Measurements from ENCODE around the gene ADAMTS6.
A peak's percentile ranks its signal among the peaks of the same experiment; 100 is the strongest.
"Not testable (repeated sequence)": the region's sequence is repeated elsewhere in the genome, so short reads cannot be mapped to it uniquely, and the experiment has no call there.

The ADAMTS6 gene

DNA sequence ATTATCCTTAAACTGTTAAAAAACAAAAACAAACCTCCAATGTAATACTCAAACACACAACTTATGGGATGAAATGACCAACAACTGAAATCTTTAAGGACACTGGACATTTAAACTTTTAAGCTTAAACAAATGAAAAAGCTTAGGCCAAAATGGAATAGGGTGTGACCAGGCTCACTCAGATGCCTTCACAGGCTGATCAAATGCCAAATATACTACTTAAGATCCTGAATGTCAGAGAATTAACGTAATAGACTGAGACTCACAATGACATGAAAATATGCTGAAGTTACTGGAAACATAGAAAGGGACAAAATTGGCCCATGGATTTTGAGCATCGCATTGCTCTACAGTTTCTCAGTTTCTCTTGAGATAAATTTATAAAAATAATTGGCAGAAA, 286.8 kb downstream of the ADAMTS6 start:
- DNase-seq = no peak

DNA sequence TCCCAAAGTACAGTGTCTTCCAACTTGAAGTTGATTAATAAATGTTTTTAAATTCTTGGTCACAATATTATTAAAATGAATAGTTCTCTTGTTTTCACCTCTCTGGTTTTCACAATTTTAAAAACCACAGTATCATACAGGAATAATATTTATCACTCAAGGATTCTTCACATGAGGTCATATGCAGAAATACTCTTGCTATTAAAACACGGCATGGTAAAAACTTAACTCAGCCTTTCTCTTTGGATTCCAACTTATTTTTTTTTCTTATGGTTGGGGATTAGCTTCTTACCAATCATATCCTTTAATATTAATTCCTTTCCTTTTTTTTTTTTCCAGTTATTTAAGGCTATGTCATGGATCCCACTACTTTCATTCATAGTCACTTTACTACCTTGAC, 289.4 kb downstream of the ADAMTS6 start:
- no peak for DNase-seq

DNA sequence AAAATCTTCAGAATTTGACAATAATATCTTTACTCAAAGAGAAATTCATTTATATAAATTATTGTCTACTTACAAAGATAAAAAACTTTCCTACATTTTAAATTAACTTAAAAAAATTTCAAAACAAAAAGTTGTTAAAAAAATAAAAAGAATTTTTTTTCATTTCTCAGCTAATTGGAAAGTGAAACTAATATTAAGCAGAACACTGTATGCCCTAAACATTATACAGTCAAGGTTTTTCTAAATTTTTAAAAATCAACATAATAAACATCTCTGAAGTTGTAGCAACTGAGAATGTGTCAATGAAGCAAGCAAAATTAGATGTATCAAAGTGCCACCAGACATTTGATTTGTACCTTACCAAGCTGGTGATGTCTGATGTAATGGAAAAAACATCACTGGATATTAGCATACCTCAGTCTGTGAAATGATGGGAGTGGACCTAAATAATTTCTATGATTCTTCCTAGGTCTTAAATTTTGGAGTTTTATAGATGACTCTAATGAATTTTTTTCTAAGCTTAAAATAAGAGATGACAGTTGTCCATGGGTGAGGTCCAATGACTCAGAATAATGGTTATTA, 290.1 kb downstream of the ADAMTS6 start:
- no peak for DNase-seq

DNA sequence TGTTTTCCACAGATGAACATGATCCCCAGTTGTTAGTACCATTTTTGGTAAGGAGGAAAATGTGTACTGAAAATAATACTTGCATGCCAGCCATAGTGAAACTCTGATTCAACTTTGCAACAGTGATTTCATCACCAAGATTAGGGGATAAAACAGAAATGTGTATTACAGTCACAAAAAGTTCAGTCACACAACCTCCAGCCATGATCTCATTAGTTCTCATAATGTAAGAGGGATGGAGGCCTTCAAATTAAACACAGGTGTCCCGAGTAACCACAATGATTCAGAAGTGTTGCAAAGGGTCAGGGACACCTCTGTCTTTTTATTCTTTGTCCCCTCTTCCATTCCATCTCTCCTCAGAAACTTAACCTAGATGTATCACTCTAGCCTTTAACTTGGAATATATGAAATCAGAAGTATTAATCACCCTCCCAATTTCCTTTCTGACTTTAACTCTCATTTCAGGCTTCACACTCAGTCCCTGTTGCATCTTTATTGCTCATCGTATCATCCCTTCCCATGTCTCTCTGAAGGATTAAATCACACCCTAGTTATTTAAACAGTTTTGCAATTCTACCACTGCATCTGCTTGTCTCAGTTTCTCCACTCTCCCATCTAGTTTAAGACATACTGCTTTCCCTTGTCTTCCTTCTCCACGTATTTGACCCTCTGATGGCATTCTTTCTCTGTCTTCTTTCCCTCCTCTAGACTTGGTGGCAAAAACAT, 291.2 kb downstream of the ADAMTS6 start:
- DNase-seq = peak; percentile 17

DNA sequence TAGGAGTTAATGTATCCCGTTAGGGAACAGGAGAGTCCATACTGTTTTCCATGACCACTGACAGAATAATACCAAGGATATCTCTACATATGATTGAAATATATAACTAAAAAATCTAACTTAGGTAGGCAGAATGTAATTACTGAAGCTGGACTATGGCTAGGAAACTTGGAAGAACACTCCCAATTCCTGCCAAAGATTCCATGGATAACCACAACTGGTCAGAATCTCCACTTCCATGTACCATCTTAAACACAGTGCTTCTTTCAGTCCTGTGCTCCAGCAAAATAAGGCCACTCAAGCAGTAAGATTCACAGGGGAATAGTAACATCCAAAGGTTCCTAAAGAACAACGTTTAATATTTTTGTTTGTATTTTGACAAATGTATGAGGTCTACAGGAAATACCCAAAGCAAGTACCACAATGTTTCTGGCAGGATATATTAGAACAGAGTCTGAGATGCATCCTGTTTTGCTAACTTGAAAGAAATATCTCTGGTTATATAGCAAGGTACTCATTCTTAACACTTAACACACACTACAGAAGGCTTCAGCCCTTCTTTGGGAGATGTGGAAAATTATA, 295.0 kb downstream of the ADAMTS6 start:
- no peak for DNase-seq

DNA sequence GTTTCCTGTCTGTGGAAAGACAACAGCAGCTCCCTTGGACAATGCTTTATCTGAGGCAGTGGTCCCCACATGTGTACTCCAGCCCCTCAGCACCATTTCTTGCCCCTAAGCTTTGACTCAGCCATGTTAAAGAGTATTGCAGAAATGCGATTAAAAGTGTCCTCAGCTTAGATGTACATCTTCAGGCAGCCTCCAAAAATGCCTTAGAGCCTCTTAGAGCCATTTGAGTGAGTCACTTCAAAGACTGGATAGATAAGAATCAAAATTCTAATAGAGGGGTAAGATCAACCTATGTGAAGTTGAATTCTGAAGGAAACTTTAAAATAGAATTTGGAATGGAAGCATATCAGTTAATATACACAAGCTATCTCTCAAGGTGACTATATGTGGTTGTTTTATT, 296.3 kb downstream of the ADAMTS6 start:
- no peak for DNase-seq

DNA sequence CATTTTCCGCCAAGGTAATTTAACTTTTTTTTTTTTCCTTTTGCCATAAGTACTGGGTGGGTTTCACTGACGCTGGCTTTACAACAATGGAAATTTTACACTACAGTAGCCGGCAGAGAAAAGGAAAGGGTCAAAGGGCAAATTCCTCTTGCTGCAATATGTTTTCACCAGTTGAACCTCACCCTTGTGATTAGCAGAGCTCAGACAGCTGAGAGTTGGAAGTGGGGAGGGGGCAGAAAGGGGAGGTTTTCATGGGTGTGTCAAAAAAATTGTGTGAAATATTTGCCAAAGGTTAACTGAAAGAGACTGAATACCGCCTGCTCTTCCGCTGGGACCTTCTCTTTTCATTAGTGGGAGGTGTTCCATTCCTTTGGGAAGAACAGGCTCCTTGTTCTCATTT, 296.9 kb downstream of the ADAMTS6 start:
- no peak for DNase-seq

DNA sequence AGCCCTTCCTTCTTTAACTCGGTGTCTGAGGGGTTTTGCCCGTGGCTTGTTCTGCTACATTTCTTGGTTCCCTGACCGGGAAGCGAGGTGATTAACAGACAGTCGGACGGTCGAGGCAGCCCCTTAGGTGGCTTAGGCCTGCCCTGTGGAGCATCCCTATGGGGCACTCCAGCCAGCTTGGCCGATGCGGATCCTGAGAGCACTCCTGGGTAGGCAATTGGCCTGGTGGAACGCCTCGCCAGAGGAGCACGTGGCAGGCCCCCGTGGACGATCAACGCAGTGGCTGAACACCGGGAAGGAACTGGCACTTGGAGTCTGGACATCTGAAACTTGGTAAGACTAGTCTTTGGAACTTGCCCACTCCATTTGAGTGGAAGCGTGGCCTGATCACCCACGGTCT, 307.5 kb downstream of the ADAMTS6 start:
- not testable (repeated sequence) for DNase-seq

DNA sequence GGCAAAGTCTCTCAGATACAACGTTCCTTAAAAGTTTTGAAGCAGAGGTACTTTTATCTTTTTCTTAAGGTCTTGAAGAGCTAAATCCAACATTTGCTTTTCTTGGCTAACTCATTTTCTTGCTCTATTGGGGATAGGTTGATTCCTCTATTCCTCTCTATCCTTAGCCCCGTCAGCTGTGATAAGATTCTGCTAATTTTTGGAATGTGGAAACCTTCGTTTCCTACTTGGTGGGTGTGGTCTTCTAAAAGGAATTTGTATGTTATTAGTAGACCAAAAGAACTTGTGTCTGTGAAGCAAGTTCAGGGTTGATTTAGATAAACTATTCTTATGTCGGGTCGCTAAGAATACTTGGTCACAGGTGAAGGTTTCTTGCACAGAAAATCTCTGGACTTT, 308.6 kb downstream of the ADAMTS6 start:
- DNase-seq = no peak

DNA sequence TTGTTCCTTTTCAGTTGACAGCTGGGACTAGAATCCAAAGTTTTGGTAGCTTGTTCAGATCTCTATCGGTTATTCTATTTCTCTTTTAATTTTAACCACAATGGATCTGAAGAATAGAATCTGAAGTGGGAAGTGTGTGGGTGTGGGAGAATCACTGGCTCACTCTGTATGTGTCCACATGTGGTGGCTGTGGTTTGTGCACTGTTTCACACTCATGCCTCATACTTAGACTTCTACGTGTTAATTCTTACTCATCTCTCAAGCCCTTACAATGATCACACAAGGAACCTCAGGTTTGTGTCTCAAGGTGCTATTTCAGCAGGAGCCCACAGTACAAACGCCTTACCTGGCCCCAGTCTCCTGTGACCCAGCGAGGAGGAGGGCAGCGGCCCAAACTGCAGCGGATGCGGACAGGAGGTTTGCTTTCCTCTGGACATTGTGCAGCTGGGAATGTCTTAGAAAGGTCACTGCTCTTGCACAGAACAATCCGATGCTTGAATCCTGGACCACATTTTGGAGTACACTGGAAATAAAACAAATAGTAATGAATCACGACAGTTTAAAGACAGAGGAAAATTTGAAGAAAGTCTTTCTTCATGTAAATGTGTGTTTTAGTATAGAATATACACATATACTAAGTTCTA, 309.1 kb downstream of the ADAMTS6 start:
- peak; percentile 85 for DNase-seq

DNA sequence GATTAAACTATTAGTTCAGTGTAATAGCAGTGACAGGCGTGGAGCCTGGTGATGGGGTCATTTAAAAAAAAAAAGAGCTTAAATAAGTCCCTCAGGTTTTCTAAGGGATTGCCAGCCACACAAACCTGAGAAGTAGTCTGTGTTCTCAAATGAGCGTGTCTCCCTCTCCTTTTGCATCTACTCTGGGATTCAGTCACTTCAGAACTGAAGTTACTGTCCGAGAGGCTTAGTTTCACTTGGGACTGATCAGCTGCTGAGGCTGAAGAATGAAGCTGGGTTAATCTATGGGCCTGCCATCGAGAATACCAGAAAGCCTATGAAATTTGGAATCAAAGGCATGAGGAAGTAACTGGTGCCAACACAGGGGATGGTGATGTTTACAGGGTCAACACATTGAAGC, 310.1 kb downstream of the ADAMTS6 start:
- DNase-seq = no peak

DNA sequence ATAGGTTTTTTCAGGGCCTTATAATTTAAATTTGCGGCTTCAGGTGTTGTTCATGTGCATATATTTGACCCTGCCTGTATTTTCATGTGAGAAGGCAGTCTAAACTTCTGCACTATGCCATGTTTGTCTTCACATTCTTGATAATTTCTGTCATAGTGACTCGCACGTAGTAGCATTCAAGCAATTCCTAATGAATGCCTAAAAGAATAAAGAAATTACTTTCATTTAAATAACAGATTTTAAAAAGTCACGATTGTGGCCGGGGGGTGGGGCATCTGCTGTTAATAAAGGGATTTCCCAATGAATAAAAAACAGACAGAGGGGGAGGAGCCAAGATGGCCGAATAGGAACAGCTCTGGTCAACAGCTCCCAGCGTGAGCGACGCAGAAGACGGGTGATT, 318.0 kb downstream of the ADAMTS6 start:
- DNase-seq = no peak

DNA sequence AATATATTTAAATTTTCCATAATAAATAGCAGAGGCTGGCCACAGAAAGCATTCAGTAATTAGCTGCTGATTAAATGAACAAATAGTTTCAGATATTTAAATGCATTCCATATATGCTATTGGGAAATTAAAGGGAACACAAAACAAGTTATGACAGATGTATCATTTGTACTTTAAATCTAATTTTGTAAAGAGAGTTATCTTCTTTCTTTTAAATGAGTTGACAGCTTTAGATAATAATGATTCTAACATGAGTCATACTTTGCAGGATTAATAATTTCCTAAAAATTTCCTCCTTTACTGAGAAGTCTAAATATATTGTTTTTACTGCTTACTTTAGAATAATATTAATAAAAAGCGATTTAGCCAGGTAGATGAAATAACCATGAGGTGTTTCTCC, 320.1 kb downstream of the ADAMTS6 start:
- DNase-seq = no peak

DNA sequence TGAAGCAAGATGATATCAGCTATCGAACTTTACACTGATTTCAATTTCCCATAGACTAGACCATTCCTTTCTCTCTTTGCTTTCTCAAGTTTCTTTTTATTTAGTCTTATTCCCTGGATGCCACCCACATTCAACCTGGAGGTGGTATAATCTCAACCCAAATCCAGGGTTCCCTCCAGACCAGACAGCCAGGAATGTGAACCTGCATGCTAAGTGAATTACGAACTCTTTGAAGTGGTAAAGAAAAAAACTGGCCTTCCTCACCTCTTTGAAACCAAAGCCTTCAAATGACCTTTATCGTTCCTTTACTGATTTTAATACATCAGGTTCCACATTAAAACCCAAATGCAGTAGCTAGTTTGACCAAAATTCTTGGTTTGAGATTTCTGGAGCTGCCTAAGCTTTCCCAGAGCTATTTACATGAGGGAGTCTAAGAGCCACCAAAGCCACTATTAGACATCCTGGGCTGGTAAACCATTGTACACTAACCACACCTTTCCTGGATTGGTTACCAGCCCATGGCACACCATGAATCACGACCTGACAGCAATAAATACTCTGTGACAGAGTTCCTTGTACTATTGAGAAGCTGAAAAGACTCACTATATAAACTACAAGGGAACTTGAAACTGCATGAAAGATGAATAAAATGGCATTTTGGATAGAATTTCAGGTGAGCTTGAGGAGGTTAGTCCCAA, 323.7 kb downstream of the ADAMTS6 start:
- no peak for DNase-seq

DNA sequence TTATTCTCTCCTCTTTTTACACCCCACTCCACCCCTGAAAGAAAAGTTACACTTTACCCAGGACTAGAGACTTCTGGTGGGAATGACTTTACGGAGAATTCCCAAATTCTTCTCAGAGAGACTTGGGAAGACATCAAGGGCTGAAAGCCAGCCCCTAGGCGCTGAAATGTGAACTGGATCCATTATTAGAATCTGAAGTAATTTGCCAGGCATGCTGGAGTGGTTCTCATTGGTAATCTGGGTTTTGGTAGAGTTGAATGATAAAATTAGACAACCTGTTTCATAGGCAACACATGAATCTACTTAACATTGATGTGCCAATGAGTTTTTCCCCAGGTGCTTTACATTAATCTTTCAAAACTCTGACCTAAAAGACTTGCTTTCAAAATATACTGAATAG, 324.8 kb downstream of the ADAMTS6 start:
- no peak for DNase-seq

DNA sequence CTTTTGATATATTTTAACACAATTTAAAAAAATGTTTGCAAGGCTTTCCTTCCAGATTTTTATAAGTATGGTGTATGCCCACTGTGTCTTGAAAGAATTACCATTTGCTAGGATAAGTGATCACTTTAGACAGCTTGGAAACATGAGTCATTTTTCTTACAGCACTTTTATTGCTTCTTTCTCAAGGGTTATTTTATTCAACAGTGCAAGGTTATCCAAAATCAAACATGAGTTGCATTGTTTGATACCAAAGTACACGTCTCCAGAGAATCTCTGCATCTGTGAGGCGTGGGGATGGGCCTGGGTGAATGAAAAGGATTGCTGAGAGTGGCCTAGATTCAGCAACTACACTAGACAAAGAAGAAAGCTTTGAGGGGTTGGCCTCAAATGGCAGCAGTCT, 329.6 kb downstream of the ADAMTS6 start:
- DNase-seq = no peak

DNA sequence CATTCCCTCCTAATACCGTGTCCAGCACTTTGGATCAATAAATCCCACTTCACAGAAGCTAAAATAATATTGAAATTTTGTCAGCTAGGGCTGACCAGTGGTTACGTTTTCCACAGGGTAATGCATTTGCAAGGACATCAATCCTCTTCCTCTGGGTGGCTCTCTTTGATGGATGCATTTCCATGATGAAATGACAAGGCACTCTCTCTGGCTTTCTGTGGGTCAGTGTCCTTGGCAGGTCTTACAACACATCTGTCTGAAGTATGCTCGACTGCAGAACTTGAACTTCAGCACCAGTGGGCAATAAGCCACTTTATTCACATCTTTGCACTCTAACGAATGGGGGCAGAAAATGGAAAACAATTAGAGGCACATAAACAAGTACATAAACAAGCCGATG, 330.1 kb downstream of the ADAMTS6 start:
- no peak for DNase-seq

DNA sequence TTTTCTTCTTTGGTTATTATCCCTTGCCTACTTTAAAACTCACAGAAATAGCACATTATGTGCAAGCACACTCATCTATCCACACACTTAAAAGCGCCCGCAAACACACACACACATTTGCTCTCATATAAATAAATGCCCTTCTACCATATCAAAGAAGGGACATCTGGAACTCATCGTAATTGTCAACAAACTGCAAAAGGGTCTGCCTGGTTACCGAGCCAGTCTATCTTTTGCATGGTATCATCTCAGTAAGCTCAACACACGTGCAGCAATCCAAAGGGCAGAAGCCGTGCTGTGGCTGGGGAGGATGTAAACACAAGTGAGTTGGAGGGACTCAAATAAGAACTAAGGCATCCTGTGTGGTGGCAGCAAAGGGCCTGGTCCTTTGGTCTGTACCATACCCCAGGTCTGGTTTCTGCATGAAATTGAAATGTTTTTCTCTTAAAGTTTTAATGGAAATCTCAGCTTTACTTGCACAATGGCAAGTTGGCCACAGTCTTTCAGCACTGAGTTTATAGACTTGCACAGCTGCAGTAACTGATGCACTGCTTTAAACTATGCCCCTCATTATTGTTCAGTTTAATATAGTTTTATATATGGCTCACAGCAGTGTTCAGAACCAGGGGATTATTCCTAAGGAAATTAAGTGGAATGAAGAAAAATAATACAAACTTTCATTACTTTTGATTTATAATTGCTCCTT, 331.0 kb downstream of the ADAMTS6 start:
- DNase-seq = no peak

DNA sequence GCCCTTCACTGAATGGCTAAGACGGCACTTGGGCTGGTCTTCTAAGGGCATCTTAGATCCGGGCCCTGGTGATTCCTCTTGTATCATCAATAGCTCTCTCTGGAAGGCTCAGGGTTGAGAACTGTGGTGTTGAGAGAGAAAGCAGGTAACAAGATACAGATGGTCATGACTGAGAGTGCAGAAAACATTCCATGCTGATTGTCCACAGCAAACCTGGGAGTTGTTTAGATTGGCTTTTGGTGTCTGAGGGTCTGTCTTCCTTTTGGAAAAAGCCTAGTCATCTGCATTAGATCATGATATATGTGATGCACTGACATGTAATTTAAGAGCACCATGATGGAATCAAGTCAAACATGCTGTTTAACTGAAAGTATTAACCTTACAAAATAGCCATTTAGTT, 331.9 kb downstream of the ADAMTS6 start:
- no peak for DNase-seq

DNA sequence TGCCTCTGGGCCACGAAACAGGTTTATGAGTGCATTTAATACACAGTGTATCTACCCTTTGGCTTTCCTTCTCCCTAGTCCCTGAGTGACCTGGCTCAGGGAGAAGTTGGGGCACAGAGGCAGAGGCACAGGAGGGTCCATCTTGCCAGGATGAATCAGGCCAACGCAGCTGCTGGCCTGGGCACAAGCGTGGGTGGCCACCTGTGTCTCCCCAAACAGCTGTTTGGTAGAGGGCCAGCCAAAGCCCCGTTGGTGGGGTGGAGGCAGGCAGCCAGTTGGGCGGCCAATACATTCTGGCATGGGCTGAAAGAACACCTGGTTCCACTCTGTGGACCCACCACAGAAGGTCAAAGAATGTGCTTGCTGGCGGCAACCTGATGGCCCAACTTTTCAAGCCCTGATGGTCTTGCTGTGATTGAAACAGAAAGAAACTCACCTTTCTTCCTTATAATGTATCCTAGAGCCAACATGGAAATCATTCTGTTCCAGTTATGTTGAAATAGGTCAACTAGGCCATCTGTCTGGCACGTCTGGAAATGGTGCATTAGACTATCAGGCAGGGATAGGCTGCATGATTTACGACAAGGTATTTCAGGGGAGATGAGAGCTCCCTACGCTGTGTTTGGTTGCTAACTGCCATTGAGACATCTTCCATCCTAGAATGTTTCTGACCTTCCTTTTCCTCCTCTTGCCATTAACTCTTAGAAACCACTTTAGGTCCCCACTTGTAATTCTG, 337.4 kb downstream of the ADAMTS6 start:
- DNase-seq = no peak

DNA sequence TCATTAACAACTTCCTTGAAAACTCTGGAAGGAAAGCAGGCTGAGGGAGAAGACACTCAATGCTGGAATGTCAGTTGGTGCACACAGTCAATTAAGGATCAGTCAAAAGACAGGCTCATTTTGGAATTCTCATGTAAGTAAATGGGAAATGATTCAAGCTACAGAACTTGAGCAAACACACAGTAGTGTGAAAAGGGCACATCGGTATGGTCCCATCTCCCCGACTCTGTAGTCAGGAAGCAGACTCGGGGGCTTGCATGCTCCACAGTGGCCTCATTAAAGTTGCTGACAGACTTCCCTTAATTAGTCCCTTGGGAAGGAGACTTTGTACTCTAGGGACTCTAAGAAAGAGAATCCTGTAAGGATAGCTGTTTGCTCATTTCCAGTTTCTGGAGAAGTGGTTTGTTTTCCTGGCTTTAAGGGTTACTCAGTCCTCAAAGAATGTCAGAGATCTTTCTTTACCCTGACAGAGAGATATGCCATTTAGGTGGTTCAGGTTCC, 339.2 kb downstream of the ADAMTS6 start:
- DNase-seq = no peak

DNA sequence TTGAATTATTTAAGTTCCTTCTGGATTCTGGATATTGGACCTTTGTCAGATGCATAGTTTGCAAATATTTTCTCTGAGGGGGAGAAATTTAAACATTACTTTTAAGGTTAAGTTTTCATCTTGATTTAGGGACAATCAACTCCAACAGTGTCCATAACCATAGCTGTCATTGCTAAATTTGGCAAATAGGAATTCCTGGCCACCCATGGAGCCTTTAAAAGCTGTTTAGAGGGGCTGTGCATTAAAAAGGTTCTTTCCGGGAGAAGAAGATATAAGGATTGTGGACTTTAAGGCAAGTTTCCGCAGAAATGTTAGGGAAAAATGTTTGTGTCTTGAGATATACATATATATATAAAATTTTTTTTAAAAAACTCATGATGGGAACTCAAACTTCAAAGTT, 339.7 kb downstream of the ADAMTS6 start:
- no peak for DNase-seq

Measured in stimulated activated CD4-positive, alpha-beta T cell treated with anti-CD3 and anti-CD28 coated beads, Interleukin-15, amount 100 ng/mL, for 24 hours (primary cell).